HG03060 (cell line): ENCODE results near the gene MARK3.

ENCODE experiments used
- ATAC-seq: cut with Tn5 transposase; IDR thresholded peaks from one replicate; pipeline ENCODE4 v1.9.1; 2021; ENCODE audit warnings: low read depth, moderate number of reproducible peaks; ENCODE audit not compliant: unreplicated experiment

MARK3 gene

GRCh38 chr14:103476631-103477030 lies 91.4 kb downstream of the MARK3 start:
- ATAC-seq: no peak

GRCh38 chr14:103480595-103480994 lies 95.4 kb downstream of the MARK3 start:
- no peak for ATAC-seq

DNA sequence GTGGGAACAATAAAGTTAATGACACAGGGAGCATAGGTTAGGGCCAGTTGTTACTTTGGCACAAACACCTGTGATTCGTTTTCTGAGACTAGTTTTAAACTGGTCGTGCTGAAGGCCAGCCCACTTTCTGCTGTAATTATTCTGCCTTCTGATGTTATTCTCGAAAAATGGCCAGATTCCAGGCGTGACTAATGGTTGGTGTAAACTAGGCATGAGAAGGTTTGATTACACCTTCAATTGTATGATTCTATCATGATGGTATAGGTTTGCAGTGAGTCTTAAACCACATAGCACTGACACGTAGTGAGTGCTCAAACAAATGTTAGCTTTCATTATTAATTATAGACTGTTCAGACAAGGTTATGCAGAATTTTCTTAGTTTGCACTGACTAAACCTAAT lies 98.4 kb downstream of the MARK3 start:
- no peak for ATAC-seq

GRCh38 chr14:103485504-103485903 lies 100.3 kb downstream of the MARK3 start:
- ATAC-seq: no peak

DNA sequence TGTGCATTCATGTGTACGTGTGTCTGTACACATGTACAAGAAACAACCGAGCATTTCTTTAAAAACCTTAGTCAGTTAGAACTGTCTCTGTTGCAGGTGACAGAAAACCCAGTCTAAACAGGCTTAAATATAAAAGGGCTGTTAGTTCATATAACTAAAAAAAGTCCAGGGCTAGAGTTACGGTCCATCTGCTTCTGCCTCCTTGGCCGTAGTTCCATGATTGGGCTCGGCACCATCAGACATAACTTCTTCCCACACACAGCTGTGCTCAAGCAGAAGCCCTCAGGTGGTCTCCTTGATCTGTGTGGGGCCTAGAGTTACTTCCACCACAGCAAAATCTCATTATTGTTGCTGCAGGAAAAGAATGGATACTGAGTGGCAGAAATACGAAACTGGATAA lies 102.9 kb downstream of the MARK3 start:
- ATAC-seq: no peak

GRCh38 chr14:103488960-103489359 lies 103.7 kb downstream of the MARK3 start:
- no peak for ATAC-seq

GRCh38 chr14:103489621-103490020 lies 104.4 kb downstream of the MARK3 start:
- no peak for ATAC-seq

DNA sequence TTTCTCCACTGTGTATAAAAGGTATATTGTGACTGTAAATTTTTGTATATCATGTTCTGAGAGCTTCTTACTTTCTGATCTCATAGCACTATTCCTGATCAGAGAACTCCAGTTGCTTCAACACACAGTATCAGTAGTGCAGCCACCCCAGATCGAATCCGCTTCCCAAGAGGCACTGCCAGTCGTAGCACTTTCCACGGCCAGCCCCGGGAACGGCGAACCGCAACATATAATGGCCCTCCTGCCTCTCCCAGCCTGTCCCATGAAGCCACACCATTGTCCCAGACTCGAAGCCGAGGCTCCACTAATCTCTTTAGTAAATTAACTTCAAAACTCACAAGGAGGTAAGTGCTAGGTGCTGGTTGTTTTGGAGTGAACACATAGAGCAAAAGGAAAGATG lies 106.5 kb downstream of the MARK3 start:
- no peak for ATAC-seq

- no peak for ATAC-seq
These were observed 107.1 kb downstream of the MARK3 start for GRCh38 chr14:103492156-103492925.

- ATAC-seq: no peak
These were observed 110.6 kb downstream of the MARK3 start for GRCh38 chr14:103495854-103496253.

DNA sequence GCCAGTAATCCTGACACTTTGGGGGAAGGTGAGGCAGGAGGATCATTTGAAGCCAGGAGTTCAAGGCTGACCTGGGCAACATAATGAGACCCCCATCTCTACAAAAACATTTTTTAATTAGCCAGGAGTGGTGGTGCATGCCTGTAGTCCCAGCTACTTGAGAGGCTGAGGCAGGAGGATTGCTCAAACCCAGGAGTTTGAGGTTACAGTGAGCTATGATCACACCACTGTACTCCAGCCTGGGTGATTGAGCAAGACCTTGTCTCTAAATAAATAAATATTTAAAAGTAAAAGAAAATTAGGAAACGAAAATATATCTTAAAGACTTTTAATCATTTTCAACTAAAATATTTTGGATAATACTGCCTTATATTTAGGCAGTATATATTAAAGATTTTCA lies 111.6 kb downstream of the MARK3 start:
- ATAC-seq: no peak

GRCh38 chr14:103499709-103500108 lies 114.5 kb downstream of the MARK3 start:
- no peak for ATAC-seq

DNA sequence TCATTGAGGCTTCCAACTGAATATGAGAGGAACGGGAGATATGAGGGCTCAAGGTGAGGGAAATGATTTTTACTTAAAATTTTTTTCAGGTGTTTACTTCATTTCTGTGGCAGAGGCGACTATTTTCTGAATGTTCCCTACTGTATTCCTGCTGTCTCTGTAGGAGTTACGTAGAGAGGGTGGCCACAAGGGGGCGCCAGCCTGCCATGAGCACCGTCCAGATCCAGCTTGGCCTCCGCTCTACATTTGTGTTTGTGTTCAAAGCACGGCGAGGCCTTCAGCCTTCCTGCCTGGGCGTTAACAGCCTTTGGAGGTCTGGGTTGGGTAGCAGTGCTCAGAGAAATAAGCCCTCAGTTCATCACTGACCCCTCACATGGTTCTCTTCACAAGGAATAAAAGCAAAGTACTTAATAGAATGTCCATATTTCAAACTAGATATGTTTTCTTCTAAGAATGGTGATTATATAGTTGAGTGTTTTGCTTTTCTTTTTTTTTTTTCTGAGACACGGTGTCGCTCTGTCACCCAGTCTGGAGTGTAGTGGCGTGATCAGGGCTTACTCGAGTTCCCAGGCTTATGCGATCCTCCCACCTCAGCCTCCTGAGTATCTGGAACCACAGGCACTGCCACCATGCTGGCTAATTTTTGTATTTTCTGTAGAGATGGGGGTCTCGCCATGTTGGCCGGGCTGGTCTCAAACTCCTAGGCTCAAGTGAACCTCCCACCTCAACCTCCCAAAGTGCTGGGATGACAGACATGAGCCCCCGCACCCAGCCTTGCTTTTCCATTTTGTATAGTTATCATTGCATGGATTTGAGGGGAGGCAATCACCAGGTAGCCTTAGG lies 115.2 kb downstream of the MARK3 start:
- ATAC-seq: no peak

DNA sequence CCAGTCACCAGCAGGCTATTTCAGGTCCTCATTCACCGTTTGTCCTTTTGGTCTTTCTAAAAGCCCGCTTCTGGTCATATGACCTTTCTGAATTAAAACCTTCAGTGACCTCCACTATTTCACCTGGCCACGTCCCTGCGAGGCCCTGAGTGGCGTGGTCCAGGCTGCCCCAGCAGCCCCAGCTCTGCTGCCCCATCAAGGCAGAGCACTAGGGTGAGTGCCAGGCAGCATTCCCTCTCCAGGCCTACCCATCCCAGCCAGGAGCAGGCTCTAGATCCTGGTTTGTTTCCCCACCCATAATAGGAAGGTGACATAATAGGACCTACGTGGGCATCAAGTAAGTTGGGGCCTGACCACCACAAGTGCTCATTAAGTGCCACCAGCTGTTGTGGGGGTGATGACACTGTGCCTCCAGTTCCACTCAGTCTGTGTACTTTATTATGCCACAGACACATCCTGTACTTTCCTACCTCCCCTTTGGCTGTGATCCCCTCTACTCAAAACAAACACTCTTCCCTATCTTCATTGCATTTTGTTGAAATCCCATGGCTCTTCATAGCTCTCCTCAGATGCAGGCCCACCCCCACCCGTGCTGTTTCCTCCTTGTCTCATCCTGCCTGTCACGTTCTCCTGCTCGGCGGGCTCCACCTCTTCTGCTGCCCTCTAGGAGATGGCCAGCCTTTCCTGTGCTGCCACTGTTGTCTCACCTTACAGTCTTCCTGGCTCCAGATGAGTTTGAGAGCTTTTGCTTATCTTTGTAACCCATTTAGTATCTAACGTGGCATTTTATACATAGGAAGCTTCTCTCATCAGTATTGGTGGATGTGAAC lies 116.0 kb downstream of the MARK3 start:
- ATAC-seq: no peak

DNA sequence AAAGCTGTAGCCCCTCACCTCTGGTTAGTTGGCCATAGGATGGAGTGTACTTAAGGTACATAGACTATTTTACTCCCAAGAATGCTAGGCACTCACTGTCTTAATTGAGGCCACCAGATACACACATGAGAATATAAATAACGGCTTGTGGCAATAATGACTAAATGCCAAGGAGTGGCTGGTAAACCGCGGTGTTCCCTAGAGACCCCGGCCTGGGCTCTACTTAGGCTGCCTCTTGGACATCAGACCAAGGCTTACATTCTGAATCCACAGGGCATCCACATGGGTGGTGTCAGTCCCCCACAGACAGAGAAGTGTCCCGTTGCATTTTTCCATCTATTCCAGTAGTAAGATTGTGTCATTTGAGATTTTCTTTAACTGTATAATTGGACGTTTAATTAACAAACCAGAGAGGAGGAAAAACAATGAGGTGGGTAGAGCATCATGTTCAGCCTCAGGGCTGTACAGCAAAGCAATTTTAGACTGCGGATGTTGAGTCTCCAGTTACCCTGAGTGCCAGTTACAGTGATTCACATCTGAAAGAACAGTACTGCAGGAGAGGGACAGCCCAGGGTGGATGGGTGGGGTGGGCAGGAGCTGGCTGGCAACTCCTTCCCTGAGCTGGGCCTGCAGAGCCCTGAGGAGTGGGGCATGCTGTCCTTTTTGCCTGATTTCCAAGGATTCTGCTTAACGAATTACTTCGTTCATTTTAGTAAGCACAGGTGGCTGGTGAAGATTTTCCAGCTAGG lies 116.9 kb downstream of the MARK3 start:
- no peak for ATAC-seq

DNA sequence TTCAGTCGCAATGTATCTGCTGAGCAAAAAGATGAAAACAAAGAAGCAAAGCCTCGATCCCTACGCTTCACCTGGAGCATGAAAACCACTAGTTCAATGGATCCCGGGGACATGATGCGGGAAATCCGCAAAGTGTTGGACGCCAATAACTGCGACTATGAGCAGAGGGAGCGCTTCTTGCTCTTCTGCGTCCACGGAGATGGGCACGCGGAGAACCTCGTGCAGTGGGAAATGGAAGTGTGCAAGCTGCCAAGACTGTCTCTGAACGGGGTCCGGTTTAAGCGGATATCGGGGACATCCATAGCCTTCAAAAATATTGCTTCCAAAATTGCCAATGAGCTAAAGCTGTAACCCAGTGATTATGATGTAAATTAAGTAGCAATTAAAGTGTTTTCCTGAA lies 117.7 kb downstream of the MARK3 start:
- ATAC-seq: no peak

GRCh38 chr14:103503296-103503695 lies 118.1 kb downstream of the MARK3 start:
- no peak for ATAC-seq

GRCh38 chr14:103504991-103505565 lies 119.9 kb downstream of the MARK3 start:
- no peak for ATAC-seq

DNA sequence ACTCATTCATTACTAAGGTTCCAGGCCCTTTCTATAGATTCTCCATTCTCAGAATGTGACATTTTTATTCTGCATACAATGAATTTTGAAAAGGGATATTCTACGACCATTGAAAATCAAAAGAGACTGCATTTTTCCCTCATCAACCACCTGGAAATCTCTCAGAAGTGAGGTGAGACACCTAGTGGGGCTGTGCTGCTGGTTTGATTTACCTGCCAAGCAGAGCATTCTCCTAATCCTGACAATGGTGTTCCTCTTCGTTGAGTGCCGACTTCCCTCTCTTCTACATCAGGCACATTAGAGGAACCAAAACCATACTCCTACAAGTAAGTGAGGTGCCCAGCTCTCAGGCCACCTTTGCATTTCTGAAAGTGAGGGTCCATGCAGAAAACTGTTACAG lies 122.5 kb downstream of the MARK3 start:
- ATAC-seq: no peak
